Transverse colon (tissue), 4 donors: ENCODE data around the gene SCYL2.

Experiments used
- EP300 ChIP-seq: sonication (generic); formaldehyde crosslinking; IDR thresholded peaks from one replicate; pipeline ENCODE4 v1.6.1; 2017; ENCODE audit warnings: antibody characterized with exemption, low read depth
- POLR2AphosphoS5 ChIP-seq, 3 donors: sonication (generic); formaldehyde crosslinking; IDR thresholded peaks; one replicate each; pipeline ENCODE4 v1.6.1; 2016; ENCODE audit warnings: antibody characterized with exemption in 3 of 3
- TF ChIP-seq, protein P1 (sequence below), 5 experiments: fragments of 200-600 bp in 3 of 5; fragments of 450-650 bp in 2 of 5; sonication (generic) in 3 of 5; IDR thresholded peaks; 1 replicate in 2 of 5; 2 replicates in 3 of 5; pipeline ENCODE4 v1.5.1; 2016 to 2017; ENCODE audit warnings: antibody characterized with exemption in 5 of 5, inconsistent platforms in 3 of 5, mild to moderate bottlenecking in 2 of 5, moderate library complexity in 1 of 5

DNA sequence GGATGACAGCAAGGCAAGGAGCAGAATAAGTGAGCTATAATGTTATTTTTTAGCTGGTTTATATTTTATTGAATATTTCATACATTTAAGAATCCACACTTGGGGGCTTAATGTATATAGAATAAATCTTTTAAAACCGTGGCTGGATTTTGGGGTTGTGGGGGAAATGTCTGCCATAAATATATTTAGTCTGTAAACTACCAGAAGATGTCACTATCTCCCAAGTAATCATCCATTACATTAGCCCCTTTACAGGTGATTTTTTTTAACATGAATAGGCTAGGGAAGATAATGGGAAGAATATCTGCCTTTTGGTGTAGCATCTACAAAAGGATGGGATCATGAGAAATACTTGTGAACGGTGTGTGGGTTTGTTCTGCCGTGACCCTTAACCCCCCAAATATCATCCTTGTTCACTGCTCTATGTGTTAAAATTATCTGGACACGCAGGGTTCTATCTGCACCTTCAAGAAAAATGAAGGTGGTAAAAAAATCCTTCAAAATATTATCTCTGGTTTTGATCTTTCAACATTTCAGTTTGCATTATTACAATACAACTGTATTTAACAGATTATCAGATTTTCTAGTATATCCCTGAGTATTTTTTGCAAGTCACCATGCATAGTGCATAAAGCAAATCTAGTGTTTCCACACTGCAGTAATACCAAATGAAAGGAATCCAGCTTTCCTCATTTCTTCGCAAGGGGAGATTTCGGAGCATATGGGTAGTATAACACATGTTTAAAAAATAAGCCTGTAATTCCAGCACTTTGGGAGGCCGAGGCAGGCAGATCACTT, 81.9 kb downstream of the SCYL2 start:
- TF ChIP-seq, protein P1, sequence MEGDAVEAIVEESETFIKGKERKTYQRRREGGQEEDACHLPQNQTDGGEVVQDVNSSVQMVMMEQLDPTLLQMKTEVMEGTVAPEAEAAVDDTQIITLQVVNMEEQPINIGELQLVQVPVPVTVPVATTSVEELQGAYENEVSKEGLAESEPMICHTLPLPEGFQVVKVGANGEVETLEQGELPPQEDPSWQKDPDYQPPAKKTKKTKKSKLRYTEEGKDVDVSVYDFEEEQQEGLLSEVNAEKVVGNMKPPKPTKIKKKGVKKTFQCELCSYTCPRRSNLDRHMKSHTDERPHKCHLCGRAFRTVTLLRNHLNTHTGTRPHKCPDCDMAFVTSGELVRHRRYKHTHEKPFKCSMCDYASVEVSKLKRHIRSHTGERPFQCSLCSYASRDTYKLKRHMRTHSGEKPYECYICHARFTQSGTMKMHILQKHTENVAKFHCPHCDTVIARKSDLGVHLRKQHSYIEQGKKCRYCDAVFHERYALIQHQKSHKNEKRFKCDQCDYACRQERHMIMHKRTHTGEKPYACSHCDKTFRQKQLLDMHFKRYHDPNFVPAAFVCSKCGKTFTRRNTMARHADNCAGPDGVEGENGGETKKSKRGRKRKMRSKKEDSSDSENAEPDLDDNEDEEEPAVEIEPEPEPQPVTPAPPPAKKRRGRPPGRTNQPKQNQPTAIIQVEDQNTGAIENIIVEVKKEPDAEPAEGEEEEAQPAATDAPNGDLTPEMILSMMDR (IDR thresholded peaks at IDR 0.05) = peak in 3 of 5 experiments; percentile 15 to 27 (median 26)
- TF ChIP-seq POLR2AphosphoS5 (IDR thresholded peaks at IDR 0.05) (no peak), EP300 (no peak)
